ENCODE data around the gene SETBP1. TPM values are rescaled to one million over a fixed set of nuclear protein-coding genes. Genes with fewer than 3 reads are reported as not detected.

The SETBP1 gene
- total RNA-seq, 2 donors from 2014 or later: 77.9 to 79.6 TPM

DNA sequence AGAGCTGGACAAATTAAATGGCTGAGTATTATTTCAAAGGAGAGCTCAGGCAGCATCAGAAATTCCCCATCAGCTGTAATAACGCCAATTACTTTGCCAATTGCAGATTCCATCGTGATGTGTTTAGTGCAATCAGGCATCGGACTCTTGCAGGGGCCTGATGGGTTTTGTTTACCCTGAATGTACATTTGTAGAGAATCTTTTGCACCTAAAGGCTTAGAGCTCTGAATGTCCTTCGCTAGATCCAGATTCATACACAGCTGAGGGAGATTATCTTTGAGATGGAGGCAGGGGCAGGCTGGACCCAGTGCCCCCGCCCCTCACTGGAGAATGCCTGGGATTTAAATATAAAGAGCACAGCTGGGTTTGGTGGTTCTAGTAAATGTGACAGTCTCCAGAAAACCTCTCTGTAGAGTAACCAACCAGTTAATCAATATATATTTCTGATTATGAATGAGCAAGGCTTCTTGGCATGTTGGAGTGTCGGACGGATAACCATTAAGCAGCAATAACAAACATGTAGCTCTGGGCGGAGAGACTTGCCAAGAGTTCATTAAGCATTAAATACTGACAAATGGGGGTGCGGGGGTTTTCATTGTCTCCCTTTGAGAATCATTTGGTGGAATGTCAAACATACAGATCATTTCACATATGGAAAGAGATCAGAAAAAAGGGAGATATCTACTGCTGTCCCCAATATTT is 200.9 kb downstream of the SETBP1 start:
- ATAC-seq (no peak), DNase-seq (ENCODE audit: low spot score) (no peak)
- Mint-ChIP-seq H3K9me3 (no peaks in the 10 kb centered on the region), H3K4me1 (ENCODE audit: low read depth in 2 of 2) (peaks cover 5 to 10% of the 10 kb centered on the region in 2 donors), H3K27me3 (no peaks in the 10 kb centered on the region), H3K36me3 (peaks cover 7% of the 10 kb centered on the region), H3K4me3 (no peak overlapping the region), H3K27ac (no peak overlapping the region)

GRCh38 chr18:44882163-44882868 is 201.6 kb downstream of the SETBP1 start:
- Mint-ChIP-seq H3K36me3 (peaks cover 8% of the 10 kb centered on the region), H3K27ac (no peak overlapping the region)

GRCh38 chr18:44883671-44884070 is 203.0 kb downstream of the SETBP1 start:
- H3K36me3 Mint-ChIP-seq: peaks cover 8% of the 10 kb centered on the region
- peaks cover 3% of the 10 kb centered on the region for H3K9me3 Mint-ChIP-seq
- H3K27me3 Mint-ChIP-seq: no peaks in the 10 kb centered on the region
- H3K27ac Mint-ChIP-seq: no peak overlapping the region
- no peak for ATAC-seq
- H3K4me3 Mint-ChIP-seq: no peak overlapping the region
- H3K4me1 Mint-ChIP-seq (ENCODE audit: low read depth in 2 of 2): peaks cover 24 to 27% of the 10 kb centered on the region in 2 donors
- DNase-seq (ENCODE audit: low spot score): no peak

More at GRCh38 chr18:44882163-44882868, 201.6 kb downstream of the SETBP1 start:
- DNase-seq (ENCODE audit: low spot score) (no peak), ATAC-seq (no peak)
- H3K4me1 Mint-ChIP-seq (ENCODE audit: low read depth in 2 of 2): peaks cover 11 to 17% of the 10 kb centered on the region in 2 donors
- H3K4me3 Mint-ChIP-seq: no peak overlapping the region
- no peaks in the 10 kb centered on the region for H3K9me3 Mint-ChIP-seq
- no peaks in the 10 kb centered on the region for H3K27me3 Mint-ChIP-seq

DNA sequence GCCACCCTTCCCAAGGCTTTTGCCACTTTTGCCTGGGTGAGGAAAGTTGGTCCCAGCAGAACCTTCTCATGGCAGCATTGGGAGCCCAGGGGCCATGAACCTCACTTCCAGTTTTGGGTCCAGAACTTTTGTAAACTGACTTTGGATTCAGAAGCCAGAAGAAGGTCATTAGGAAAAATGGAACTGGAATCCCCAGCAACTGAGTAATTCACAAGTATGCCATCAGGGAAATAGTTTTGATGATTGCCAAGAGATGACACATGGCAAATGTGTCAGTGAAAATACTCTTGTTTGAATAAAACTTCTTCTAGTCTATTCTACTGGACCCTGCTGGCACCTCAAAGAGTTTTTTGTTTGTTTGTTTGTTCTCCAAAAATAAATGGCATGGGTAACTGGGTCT is 203.7 kb downstream of the SETBP1 start:
- no peak for DNase-seq (ENCODE audit: low spot score)
- no peak overlapping the region for H3K27ac Mint-ChIP-seq
- peaks cover 5% of the 10 kb centered on the region for H3K36me3 Mint-ChIP-seq
- H3K4me3 Mint-ChIP-seq: no peak overlapping the region
- H3K9me3 Mint-ChIP-seq: peaks cover 3% of the 10 kb centered on the region
- H3K4me1 Mint-ChIP-seq (ENCODE audit: low read depth in 2 of 2): peaks cover 30 to 32% of the 10 kb centered on the region in 2 donors
- no peaks in the 10 kb centered on the region for H3K27me3 Mint-ChIP-seq
- ATAC-seq: no peak

DNA sequence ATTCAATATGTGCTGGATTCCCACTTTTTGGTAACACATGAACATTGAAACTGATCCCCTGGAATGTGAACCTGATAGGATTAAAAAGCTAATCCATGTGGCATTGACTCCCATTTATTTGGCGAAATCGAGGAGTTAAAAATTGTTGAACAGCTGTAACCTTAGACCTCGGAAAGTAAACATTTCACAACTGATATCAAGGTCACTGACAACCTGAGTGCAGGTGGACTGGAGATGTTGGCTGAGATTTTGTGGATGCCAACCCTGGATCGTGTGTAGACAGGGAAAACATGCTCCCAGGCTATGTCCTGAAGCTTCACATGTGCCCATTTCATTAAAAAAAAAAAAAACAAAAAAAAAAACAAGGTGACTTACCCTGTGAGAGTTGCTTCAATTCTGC is 204.8 kb downstream of the SETBP1 start:
- H3K9me3 Mint-ChIP-seq: peaks cover 3% of the 10 kb centered on the region
- H3K4me1 Mint-ChIP-seq (ENCODE audit: low read depth in 2 of 2): peaks cover 30 to 32% of the 10 kb centered on the region in 2 donors
- no peak overlapping the region for H3K27ac Mint-ChIP-seq
- H3K36me3 Mint-ChIP-seq: peaks cover 5% of the 10 kb centered on the region
- no peaks in the 10 kb centered on the region for H3K27me3 Mint-ChIP-seq
- DNase-seq (ENCODE audit: low spot score): no peak
- ATAC-seq: no peak
- no peak overlapping the region for H3K4me3 Mint-ChIP-seq

DNA sequence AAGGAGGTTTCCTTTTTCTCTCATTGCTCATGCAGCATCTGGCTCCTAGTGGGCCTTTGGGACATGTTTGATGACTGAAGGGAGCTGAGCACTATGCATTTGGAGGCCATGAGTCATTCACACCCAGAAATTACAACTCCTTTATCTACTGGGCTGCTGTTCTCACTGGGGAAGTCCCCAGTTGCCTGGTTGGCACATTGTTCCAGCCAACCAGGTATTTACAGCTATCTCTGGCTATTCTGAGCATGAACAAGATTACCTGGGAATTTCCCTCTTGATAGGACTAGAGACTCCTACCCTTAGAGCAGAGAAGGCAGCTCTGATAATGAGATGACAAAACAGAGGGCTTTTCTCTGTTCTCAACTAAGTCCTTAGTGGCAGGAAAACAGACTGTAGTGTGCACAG is 206.5 kb downstream of the SETBP1 start:
- H3K9me3 Mint-ChIP-seq: peaks cover 7% of the 10 kb centered on the region
- H3K27me3 Mint-ChIP-seq: no peaks in the 10 kb centered on the region
- peak; percentile 84 for DNase-seq (ENCODE audit: low spot score)
- ATAC-seq: peak; percentile 98 to 99
- H3K4me1 Mint-ChIP-seq (ENCODE audit: low read depth in 2 of 2): peaks cover 32 to 33% of the 10 kb centered on the region in 2 donors
- H3K27ac Mint-ChIP-seq: peak overlapping the region; percentile 93 to 97
- peaks cover 18% of the 10 kb centered on the region for H3K36me3 Mint-ChIP-seq
- H3K4me3 Mint-ChIP-seq: peak overlapping the region; percentile 79

GRCh38 chr18:44889111-44889510 is 208.4 kb downstream of the SETBP1 start:
- Mint-ChIP-seq H3K4me3 (peak overlapping the region; percentile 4), H3K27ac (peak overlapping the region in 1 of 2 donors; percentile 97), H3K4me1 (ENCODE audit: low read depth in 2 of 2) (peaks cover 45 to 49% of the 10 kb centered on the region in 2 donors), H3K27me3 (no peaks in the 10 kb centered on the region), H3K36me3 (peaks cover 26% of the 10 kb centered on the region), H3K9me3 (peaks cover 7% of the 10 kb centered on the region)
- DNase-seq (ENCODE audit: low spot score) (no peak), ATAC-seq (no peak)

DNA sequence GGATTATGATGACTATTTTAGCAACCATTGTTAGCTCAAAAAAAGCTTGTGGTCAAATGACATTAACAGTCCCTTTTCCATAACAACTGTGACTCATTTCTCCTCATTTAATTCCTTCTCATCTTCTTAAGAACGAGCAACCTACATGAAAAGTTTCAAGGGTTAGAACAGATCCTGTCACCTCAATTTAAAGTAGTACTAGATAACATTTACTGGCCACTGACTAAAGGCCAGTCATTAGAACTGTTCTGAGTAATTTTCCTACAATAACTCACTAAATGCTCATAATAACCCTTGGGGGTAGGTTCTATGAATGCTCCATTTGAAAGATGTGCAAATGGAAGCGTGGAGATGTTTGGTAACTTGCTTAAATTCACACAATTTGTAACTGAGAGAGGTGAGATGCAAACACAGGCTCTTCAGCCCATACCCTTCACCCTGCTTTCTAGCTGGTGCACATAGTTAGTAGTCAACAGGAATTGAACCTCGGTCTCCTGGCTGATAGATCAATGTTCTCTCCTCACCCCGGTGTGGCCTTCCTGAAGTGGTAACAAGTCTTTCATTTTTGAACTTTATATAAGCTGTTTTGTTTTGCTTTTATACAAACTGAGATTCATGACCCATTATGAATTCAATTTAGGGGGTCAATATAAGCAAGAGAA is 212.5 kb downstream of the SETBP1 start:
- H3K9me3 Mint-ChIP-seq: peaks cover 5% of the 10 kb centered on the region
- H3K27me3 Mint-ChIP-seq: no peaks in the 10 kb centered on the region
- ATAC-seq (peak; percentile 56 to 80), DNase-seq (ENCODE audit: low spot score) (no peak)
- peaks cover 54 to 58% of the 10 kb centered on the region in 2 donors for H3K4me1 Mint-ChIP-seq (ENCODE audit: low read depth in 2 of 2)
- H3K4me3 Mint-ChIP-seq: peak overlapping the region; percentile 43
- H3K27ac Mint-ChIP-seq: peak overlapping the region; percentile 45 to 62
- peaks cover 21% of the 10 kb centered on the region for H3K36me3 Mint-ChIP-seq

GRCh38 chr18:44893966-44894365 is 213.3 kb downstream of the SETBP1 start:
- peak overlapping the region; percentile 45 to 62 for H3K27ac Mint-ChIP-seq

DNA sequence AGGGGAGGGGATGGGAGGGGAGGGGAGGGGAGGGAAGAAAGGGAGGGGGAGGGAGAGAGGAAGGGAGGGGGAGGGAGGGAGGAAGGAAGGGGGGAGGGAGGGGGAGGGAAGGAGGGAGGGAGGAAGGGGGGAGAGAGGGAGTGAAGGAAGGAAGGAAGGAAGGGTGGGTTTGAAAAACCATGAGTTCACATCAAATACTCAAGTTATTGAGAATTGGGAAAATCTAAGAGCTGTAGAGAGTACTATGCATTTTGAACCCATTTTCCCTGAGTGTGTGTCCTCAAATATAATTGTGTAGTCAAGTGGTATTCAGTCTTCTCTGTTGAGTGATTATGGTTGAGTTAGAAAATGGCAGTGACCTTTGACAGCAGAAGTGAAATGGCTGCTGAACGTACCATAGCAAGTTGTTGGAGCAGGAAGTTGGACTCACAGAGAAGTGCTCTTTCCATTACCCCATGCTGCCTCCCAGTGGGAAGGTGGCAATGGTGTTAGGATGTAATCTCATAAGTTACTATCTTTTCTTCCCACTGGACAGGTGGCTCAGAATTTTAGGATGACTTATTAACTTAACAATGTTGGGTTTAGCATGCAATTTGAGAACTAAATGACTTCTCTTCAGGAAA is 214.6 kb downstream of the SETBP1 start:
- Mint-ChIP-seq H3K27me3 (no peaks in the 10 kb centered on the region), H3K9me3 (peaks cover 5% of the 10 kb centered on the region), H3K4me1 (ENCODE audit: low read depth in 2 of 2) (peaks cover 46% of the 10 kb centered on the region in 2 donors), H3K36me3 (peaks cover 21% of the 10 kb centered on the region), H3K27ac (peak overlapping the region; percentile 45 to 62), H3K4me3 (no peak overlapping the region)
- DNase-seq (ENCODE audit: low spot score): no peak
- peak; percentile 51 to 76 for ATAC-seq

More at GRCh38 chr18:44893966-44894365, 213.3 kb downstream of the SETBP1 start:
- Mint-ChIP-seq H3K9me3 (peaks cover 5% of the 10 kb centered on the region), H3K4me1 (ENCODE audit: low read depth in 2 of 2) (peaks cover 48 to 50% of the 10 kb centered on the region in 2 donors), H3K27me3 (no peaks in the 10 kb centered on the region), H3K36me3 (peaks cover 21% of the 10 kb centered on the region), H3K4me3 (peak overlapping the region; percentile 43)
- no peak for ATAC-seq
- no peak for DNase-seq (ENCODE audit: low spot score)

DNA sequence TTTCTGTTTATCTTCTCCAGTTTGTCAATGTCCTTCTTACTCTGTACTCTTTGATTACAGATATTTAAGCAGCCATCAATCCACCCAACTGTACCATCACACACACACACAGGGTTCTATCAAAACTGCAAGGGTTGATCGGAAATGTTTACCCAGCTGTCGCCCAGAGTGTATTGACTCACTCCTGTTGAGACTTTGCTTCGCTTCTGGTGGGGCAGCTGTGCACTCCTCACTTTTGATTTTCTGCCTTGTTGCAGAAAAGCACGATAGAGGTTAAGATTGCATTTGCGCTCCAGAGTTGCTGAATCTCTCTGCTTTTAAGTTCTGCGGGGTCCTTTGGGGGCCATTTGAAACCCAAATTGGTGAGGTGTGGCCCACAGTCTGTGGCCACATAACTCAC is 216.2 kb downstream of the SETBP1 start:
- H3K4me3 Mint-ChIP-seq: no peak overlapping the region
- peaks cover 52% of the 10 kb centered on the region in 2 donors for H3K4me1 Mint-ChIP-seq (ENCODE audit: low read depth in 2 of 2)
- ATAC-seq: no peak
- DNase-seq (ENCODE audit: low spot score): no peak
- no peaks in the 10 kb centered on the region for H3K27me3 Mint-ChIP-seq
- no peaks in the 10 kb centered on the region for H3K9me3 Mint-ChIP-seq
- H3K27ac Mint-ChIP-seq: peak overlapping the region in 1 of 2 donors; percentile 3
- peaks cover 10% of the 10 kb centered on the region for H3K36me3 Mint-ChIP-seq

- Mint-ChIP-seq H3K4me1 (ENCODE audit: low read depth in 2 of 2) (peaks cover 51 to 52% of the 10 kb centered on the region in 2 donors), H3K4me3 (no peak overlapping the region), H3K27me3 (no peaks in the 10 kb centered on the region), H3K36me3 (peaks cover 8% of the 10 kb centered on the region), H3K9me3 (no peaks in the 10 kb centered on the region), H3K27ac (no peak overlapping the region)
- ATAC-seq: no peak
- no peak for DNase-seq (ENCODE audit: low spot score)
Measured at GRCh38 chr18:44897411-44897810, 216.7 kb downstream of the SETBP1 start.

DNA sequence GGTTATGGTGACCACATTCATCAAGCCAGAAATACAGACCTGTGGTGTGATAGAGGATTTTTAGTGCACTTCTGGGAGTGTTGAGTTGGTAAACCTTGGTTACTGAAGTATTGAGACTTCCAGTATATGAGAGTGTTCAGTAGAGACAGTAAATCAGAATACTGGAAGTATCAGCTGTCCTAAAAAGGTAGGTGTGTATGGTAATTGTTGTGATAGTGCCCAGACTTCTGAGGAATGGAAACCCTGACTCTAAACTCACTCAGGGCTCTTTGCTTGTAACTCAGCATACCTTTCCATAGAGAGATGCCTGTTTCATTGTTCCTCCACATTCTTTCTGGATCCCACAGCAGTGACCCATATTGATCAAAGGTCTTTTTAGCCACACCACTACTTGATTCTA is 217.1 kb downstream of the SETBP1 start:
- H3K27ac Mint-ChIP-seq: no peak overlapping the region
- no peaks in the 10 kb centered on the region for H3K27me3 Mint-ChIP-seq
- ATAC-seq (no peak), DNase-seq (ENCODE audit: low spot score) (no peak)
- no peak overlapping the region for H3K4me3 Mint-ChIP-seq
- H3K36me3 Mint-ChIP-seq: peaks cover 5% of the 10 kb centered on the region
- no peaks in the 10 kb centered on the region for H3K9me3 Mint-ChIP-seq
- H3K4me1 Mint-ChIP-seq (ENCODE audit: low read depth in 2 of 2): peaks cover 47 to 49% of the 10 kb centered on the region in 2 donors

Data from natural killer cell treated with Interleukin-12 subunit alpha and Interleukin-12 subunit beta and Interleukin-15 and Interleukin-18, amount 100 ng/mL, for 72 hours (primary cell).